Prostate gland (tissue), 2 donors: ENCODE data around the gene PTEN. TPM values are rescaled to one million over a fixed set of nuclear protein-coding genes. Genes with fewer than 3 reads are reported as not detected.

ENCODE experiments used
- DNase-seq: peaks from one replicate; pipeline ENCODE4 v3.0.0-alpha.2; 2019; ENCODE audit warnings: low spot score
- H3K27ac ChIP-seq, 2 donors: fragments of 200-600 bp; sonication (generic); 2 replicates each; pipeline ENCODE4 v1.5.1; 2017 to 2019
- H3K27me3 ChIP-seq: fragments of 200-600 bp; sonication (generic); replicated peaks from 2 replicates; pipeline ENCODE4 v1.5.1; 2019; ENCODE audit not compliant: insufficient read depth
- H3K36me3 ChIP-seq, 2 donors: fragments of 200-600 bp; sonication (generic); 1 replicate in 1 of 2; 2 replicates in 1 of 2; pipeline versions ENCODE4 v1.5.1 to v1.8.1; 2017 to 2019
- H3K4me1 ChIP-seq: fragments of 200-600 bp; sonication (generic); replicated peaks from 2 replicates; pipeline ENCODE4 v1.5.1; 2019
- H3K4me3 ChIP-seq, 2 donors: fragments of 200-600 bp; sonication (generic); 2 replicates each; pipeline ENCODE4 v1.5.1; 2017 to 2019
- H3K9me3 ChIP-seq: fragments of 200-600 bp; sonication (generic); 2 replicates; pipeline ENCODE4 v1.5.1; 2017
- POLR2A ChIP-seq: fragments of 450-650 bp; IDR thresholded peaks from one replicate; pipeline ENCODE4 v1.6.1; 2016; ENCODE audit warnings: antibody characterized with exemption, mild to moderate bottlenecking
- POLR2AphosphoS5 ChIP-seq: sonication (generic); formaldehyde crosslinking; IDR thresholded peaks from one replicate; pipeline ENCODE4 v1.6.1; 2017; ENCODE audit warnings: antibody characterized with exemption
- WGBS: methylation state at CpG from one replicate; pipeline ENCODE4 v1.1.5; 2018; 5-methylcytosine and 5-hydroxymethylcytosine counted together
- intact Hi-C: fragments of 100-400 bp; cut with DNase I; formaldehyde crosslinking; loops from one replicate; pipeline ENCODE4 v1.14.2; 2022
- total RNA-seq, 2 donors: library from RNA; depleted of rRNA; stranded (reverse); fragments of >200 nt; gene quantifications; one replicate each; pipeline ENCODE4 v1.1.0, GENCODE V29; 2016
- TF ChIP-seq, protein P1 (sequence below), 4 experiments: fragments of 200-600 bp in 2 of 4; fragments of 450-650 bp in 2 of 4; sonication (generic) in 2 of 4; IDR thresholded peaks; 1 replicate in 3 of 4; 2 replicates in 1 of 4; pipeline ENCODE4 v1.5.1; 2016 to 2019; ENCODE audit warnings: antibody characterized with exemption in 4 of 4, mild to moderate bottlenecking in 2 of 4, moderate library complexity in 2 of 4

Gene PTEN
- total RNA-seq, 2 donors from 2014 or later, result 85.8 to 90.2 TPM

DNA sequence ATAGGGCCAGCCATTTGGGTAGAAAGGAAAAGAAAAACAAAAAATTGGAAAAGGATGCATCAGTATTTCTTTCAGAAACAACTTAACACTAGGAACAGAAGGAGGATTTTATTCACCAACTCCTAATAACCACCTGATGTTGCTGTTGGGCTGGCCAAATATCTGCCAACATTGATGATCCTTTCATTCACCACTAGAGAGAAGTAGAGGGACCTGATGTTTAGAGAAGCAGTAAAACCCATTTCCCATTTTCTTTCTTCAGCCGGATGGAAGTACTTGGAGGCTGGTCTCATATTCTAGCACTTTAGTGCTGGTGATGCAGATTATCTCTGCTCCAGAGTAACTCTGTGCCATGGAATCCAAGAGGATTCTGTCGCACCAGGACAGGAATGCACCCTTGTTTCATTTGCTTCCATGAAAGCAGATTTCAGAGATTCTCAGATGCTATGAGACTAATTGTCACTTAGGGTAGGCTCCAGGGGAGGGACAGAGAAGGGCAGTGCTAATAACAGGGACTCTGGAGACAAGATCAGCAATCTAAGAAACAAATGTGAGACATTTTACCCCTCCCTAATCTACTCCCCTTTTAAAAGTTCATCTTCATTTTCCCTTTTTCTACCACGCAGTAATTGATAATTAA, 3.1 kb upstream of the PTEN start:
- 63% methylated on average over 3 of the region's 3 CpGs for WGBS
- H3K4me1 ChIP-seq, result no peaks in the 10 kb centered on the region
- H3K36me3 ChIP-seq, result no peaks in the 10 kb centered on the region
- no peaks in the 10 kb centered on the region for H3K9me3 ChIP-seq
- DNase-seq, result no peak
- H3K4me3 ChIP-seq, result no peak overlapping the region
- no peak overlapping the region for H3K27ac ChIP-seq
- no peak for TF ChIP-seq POLR2A
- TF ChIP-seq, protein P1, sequence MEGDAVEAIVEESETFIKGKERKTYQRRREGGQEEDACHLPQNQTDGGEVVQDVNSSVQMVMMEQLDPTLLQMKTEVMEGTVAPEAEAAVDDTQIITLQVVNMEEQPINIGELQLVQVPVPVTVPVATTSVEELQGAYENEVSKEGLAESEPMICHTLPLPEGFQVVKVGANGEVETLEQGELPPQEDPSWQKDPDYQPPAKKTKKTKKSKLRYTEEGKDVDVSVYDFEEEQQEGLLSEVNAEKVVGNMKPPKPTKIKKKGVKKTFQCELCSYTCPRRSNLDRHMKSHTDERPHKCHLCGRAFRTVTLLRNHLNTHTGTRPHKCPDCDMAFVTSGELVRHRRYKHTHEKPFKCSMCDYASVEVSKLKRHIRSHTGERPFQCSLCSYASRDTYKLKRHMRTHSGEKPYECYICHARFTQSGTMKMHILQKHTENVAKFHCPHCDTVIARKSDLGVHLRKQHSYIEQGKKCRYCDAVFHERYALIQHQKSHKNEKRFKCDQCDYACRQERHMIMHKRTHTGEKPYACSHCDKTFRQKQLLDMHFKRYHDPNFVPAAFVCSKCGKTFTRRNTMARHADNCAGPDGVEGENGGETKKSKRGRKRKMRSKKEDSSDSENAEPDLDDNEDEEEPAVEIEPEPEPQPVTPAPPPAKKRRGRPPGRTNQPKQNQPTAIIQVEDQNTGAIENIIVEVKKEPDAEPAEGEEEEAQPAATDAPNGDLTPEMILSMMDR (IDR thresholded peaks at IDR 0.05), result peak in 3 of 4 experiments; percentile 26 to 49 (median 49)
- TF ChIP-seq POLR2AphosphoS5, result no peak
- H3K27me3 ChIP-seq, result no peaks in the 10 kb centered on the region
- intact Hi-C loops, result loop anchor here (2.0 to 10.0 kb wide), 3 partner anchors 275 to 527 kb away; no protein-coding TSS in a partner anchor

DNA sequence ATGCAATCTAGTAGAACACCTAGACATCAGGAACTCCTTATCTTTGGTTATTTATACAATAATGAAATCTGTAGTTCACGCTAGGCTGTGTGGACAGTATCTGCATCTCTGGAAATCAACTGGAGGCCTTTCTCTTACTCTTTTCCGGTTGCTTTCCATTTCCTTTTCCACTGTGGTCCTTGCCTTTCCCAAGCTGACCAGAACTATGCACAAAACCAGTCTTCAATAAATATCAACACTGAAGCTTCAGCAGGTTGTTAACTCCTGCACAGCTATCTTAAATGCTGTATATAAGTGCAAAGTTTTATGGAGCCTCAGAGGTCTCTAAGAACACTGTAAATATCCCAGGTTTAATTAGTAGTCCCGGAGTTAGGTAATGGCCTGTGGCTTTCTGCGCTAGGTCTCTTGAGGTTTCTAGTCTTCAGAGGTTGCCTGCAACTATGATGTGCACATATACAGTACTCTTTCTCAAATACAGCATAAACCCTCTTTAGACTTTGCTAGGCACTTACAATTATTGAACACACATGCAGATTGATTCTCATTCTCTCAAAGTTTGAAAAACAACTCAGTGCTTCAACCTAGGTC, 2.5 kb upstream of the PTEN start:
- H3K4me3 ChIP-seq, result peak overlapping the region in 1 of 2 donors; percentile 95
- intact Hi-C loops, result loop anchor here (2.0 to 10.0 kb wide), 3 partner anchors 274 to 526 kb away; no protein-coding TSS in a partner anchor
- no peaks in the 10 kb centered on the region for H3K27me3 ChIP-seq
- H3K36me3 ChIP-seq, result no peaks in the 10 kb centered on the region
- DNase-seq, result no peak
- 70% methylated on average over 4 of the region's 4 CpGs for WGBS
- TF ChIP-seq POLR2A (no peak), POLR2AphosphoS5 (no peak)
- TF ChIP-seq, protein P1 (IDR thresholded peaks at IDR 0.05), result no peak
- peak overlapping the region; percentile 89 to 97 for H3K27ac ChIP-seq
- H3K9me3 ChIP-seq, result no peaks in the 10 kb centered on the region
- no peaks in the 10 kb centered on the region for H3K4me1 ChIP-seq

DNA sequence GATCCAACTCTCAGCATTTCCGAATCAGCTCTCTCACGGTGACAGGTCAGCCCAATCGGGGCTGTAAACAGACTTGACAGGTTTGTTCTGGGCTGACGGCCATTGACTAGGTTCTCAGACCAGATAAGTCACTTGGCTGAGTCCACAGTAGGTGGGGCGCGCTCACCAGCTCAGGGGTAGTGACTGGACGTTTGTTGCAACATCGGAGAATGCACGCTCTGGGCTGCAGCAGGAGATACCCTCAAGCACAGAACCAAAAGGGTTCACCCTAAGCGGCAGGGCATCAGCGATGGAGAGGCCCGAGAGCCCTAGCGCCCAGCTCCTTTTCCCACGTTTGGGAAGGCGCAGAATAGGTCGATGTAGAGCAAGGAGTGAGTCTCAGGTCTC, 1.9 kb upstream of the PTEN start:
- Histone ChIP-seq H3K27ac (peak overlapping the region; percentile 89 to 97), H3K9me3 (no peaks in the 10 kb centered on the region), H3K36me3 (no peaks in the 10 kb centered on the region), H3K4me1 (no peaks in the 10 kb centered on the region), H3K4me3 (peak overlapping the region; percentile 64 to 95), H3K27me3 (no peaks in the 10 kb centered on the region)
- DNase-seq, result peak; percentile 91
- intact Hi-C loops, result loop anchor here (2.0 to 10.0 kb wide), 3 partner anchors 273 to 525 kb away; no protein-coding TSS in a partner anchor
- 3% methylated on average over 16 of the region's 16 CpGs for WGBS
- TF ChIP-seq POLR2AphosphoS5 (peak; percentile 29), POLR2A (no peak)
- TF ChIP-seq, protein P1 (IDR thresholded peaks at IDR 0.05), result peak in 2 of 4 experiments; percentile 19 to 41

DNA sequence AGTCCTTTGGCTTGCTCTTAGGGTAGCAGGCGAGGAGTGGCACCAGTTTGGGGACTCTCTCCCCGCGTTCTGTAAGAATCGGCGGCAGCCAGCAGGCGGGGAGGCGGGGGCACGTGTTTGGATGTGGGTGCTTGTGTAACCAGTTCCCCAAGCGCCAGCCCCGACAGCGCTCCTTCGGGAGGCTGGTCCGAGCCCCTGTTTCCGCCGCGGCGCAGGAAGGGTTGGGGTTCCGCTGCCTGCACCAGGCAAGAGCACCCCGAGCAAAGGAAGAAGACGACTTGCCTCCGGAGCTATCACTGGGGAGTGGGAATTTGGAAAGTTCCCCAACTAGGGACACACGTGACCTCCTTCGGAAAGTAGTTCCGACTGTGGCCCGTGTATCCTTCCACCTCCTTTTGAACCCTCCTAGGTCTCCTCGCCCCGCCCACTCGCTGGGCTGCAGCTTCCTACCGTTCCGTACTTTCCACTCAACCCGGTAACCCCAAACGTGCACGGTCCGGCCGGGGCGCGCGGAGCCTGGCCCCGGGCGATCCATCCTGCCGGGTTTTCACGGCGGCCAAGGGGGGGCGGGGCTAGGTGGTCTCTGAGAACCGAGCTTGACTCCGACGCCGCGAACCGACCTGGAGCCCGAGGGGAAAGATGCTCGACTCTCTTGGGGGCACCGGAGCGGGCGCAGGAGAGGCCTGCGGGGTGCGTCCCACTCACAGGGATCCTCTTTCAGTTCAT, 1.3 kb upstream of the PTEN start:
- under 1% methylated on average over 46 of the region's 57 CpGs for WGBS
- Histone ChIP-seq H3K4me3 (peak overlapping the region; percentile 64 to 95), H3K36me3 (no peaks in the 10 kb centered on the region), H3K27ac (peak overlapping the region; percentile 89 to 97), H3K4me1 (no peaks in the 10 kb centered on the region), H3K9me3 (no peaks in the 10 kb centered on the region), H3K27me3 (no peaks in the 10 kb centered on the region)
- DNase-seq, result peak; percentile 94
- TF ChIP-seq POLR2A (peak; percentile 58), POLR2AphosphoS5 (peak; percentile 89)
- TF ChIP-seq, protein P1 (IDR thresholded peaks at IDR 0.05), result peak in 2 of 4 experiments; percentile 9 to 12
- intact Hi-C loops, result loop anchor here (2.0 to 10.0 kb wide), 3 partner anchors 273 to 525 kb away; no protein-coding TSS in a partner anchor
